ENCODE measurements around the gene PSAP. TPM values are rescaled to one million over a fixed set of nuclear protein-coding genes. Genes with fewer than 3 reads are reported as not detected.

PSAP gene
- total RNA-seq, 1 experiment from 2014 or later: 336 TPM

GRCh38 chr10:71893920-71894319, 42.9 kb upstream of the PSAP start:
- no peak overlapping the region for H2BK20ac ChIP-seq (ENCODE audit: low read depth, low read length, poor library complexity, severe bottlenecking)
- no peak for TF ChIP-seq CTCF (conservative IDR thresholded peaks at IDR 0.05)
- Mint-ChIP-seq H3K27ac (no peak overlapping the region), H3K27me3 (ENCODE audit: low read depth) (peaks cover 25% of the 10 kb centered on the region), H3K4me1 (peaks cover 4 to 6% of the 10 kb centered on the region in 2 experiments), H3K9me3 (peaks cover 0 to 2% of the 10 kb centered on the region in 2 experiments; a peak in 1 of 5 replicates), H3K4me3 (no peak overlapping the region; a peak in 1 of 5 replicates), H3K36me3 (ENCODE audit: insufficient read depth in 1 of 3, low read depth in 3 of 3) (no peaks in the 10 kb centered on the region; a peak in 1 of 7 replicates)
- H3K23ac ChIP-seq (ENCODE audit: insufficient read length, low read depth, low read length): no peak overlapping the region
- H4K91ac ChIP-seq (ENCODE audit: insufficient read length, low read depth, low read length): no peak overlapping the region
- no CpG with 5 or more reads among the region's 8 CpGs for WGBS (ENCODE audit: extremely low coverage, insufficient read length, low lambda C conversion rate)
- H3K18ac ChIP-seq (ENCODE audit: insufficient read length, low read depth, low read length): no peak overlapping the region
- H3K79me2 ChIP-seq (ENCODE audit: insufficient read depth, low read length): no peaks in the 10 kb centered on the region
- H3K23me2 ChIP-seq (ENCODE audit: insufficient read length, low read depth, low read length, poor library complexity, severe bottlenecking): peaks cover 3% of the 10 kb centered on the region
- H2BK120ac ChIP-seq (ENCODE audit: low read depth, low read length, poor library complexity, severe bottlenecking): no peak overlapping the region
- H2AFZ ChIP-seq (ENCODE audit: low read length): no peak overlapping the region
- no peak for DNase-seq
- no peak overlapping the region for H2BK12ac ChIP-seq (ENCODE audit: insufficient read length, low read depth, low read length)
- no peak overlapping the region for H2BK15ac ChIP-seq (ENCODE audit: low read depth, low read length)
- H3K56ac ChIP-seq (ENCODE audit: insufficient read length, low read depth, low read length): no peak overlapping the region
- H4K8ac ChIP-seq (replicated peaks; ENCODE audit: insufficient read length, low read depth, low read length): no peak overlapping the region
- no peaks in the 10 kb centered on the region for H3K9me3 ChIP-seq (ENCODE audit: control insufficient read depth, low read depth, low read length)
- no peak overlapping the region for H3K9ac ChIP-seq (ENCODE audit: extremely low read depth, insufficient read length, low read length)
- H3K4me2 ChIP-seq (ENCODE audit: insufficient read depth, insufficient read length, low read length): no peak overlapping the region
- H3K14ac ChIP-seq (ENCODE audit: insufficient read depth, low read length): no peak overlapping the region
- no peaks in the 10 kb centered on the region for H3K4me1 ChIP-seq (ENCODE audit: insufficient read depth, low read length)
- no peak overlapping the region for H2BK5ac ChIP-seq (ENCODE audit: insufficient read length, low read length)
- H3K79me1 ChIP-seq (ENCODE audit: insufficient read depth, low read depth, low read length, poor library complexity, severe bottlenecking): no peaks in the 10 kb centered on the region
- H4K20me1 ChIP-seq (ENCODE audit: control insufficient read depth, insufficient read depth, insufficient read length): no peaks in the 10 kb centered on the region
- H2AK5ac ChIP-seq (ENCODE audit: insufficient read length, low read length): no peak overlapping the region
- peaks cover 8% of the 10 kb centered on the region for H3K27me3 ChIP-seq (ENCODE audit: insufficient read depth, low read length)
- H3K4ac ChIP-seq (ENCODE audit: low read depth, low read length): no peak overlapping the region
- no peak overlapping the region for H4K5ac ChIP-seq (ENCODE audit: insufficient read length, low read depth, low read length)
- no peak overlapping the region for H3T11ph ChIP-seq (ENCODE audit: low read length)
- H3K27ac ChIP-seq (ENCODE audit: insufficient read length, low read depth, low read length): no peak overlapping the region

All from H9 (cell line).